H1 (cell line): Measurements from ENCODE around the gene NPC2. TPM values are rescaled to one million over a fixed set of nuclear protein-coding genes. Genes with fewer than 3 reads are reported as not detected.

ENCODE experiments used
- CHD2 ChIP-seq: IDR thresholded peaks from 2 replicates; pipeline ENCODE4 v1.6.1; 2012; ENCODE audit warnings: low read length, improper control_type of control experiment
- RXRA ChIP-seq: IDR thresholded peaks from 2 replicates; pipeline ENCODE4 v1.6.1; 2011; ENCODE audit warnings: low read depth, mild to moderate bottlenecking, low read length, moderate library complexity; ENCODE audit not compliant: insufficient read depth
- TEAD4 ChIP-seq: IDR thresholded peaks from 2 replicates; pipeline ENCODE4 v1.6.1; 2012; ENCODE audit warnings: low read depth, low read length, inconsistent platforms, mixed read lengths
- polyA plus RNA-seq, 7 experiments: library from polyadenylated mRNA; depleted of rRNA in 3 of 7; stranded (reverse) in 5 of 7; unstranded in 2 of 7; fragments of >200 nt in 5 of 7; fragments of 200-250 nt in 2 of 7; gene quantifications; 1 replicate in 5 of 7; 2 replicates in 1 of 7; 4 replicates in 1 of 7; pipeline versions ENCODE4 v1.2.1 to v1.2.3, GENCODE V29; 2011 to 2013; ENCODE audit warnings: missing spikeins in 2 of 7, mixed read lengths in 2 of 7
- total RNA-seq: library from RNA; stranded (reverse); fragmentation: NEBNext Ultra II Directional; extraction: Animal tissue kit (Norgen Biotek cat#: 25700); gene quantifications from 2 replicates; pipeline ENCODE4 v1.2.1, GENCODE V29; 2021
- TF ChIP-seq, protein P1 (sequence below): fragments of 300-600 bp; sonication (generic); IDR thresholded peaks from 2 replicates; pipeline ENCODE4 v1.7.1; 2012; ENCODE audit warnings: low read length, moderate library complexity, mild to moderate bottlenecking, inconsistent platforms; ENCODE audit not compliant: insufficient replicate concordance

Gene NPC2
- total and polyA plus RNA-seq, 2 of the 8 experiments (the other 6 are each of a cell fraction or from before 2014, with no cell fraction given) = 178 to 258 TPM

DNA sequence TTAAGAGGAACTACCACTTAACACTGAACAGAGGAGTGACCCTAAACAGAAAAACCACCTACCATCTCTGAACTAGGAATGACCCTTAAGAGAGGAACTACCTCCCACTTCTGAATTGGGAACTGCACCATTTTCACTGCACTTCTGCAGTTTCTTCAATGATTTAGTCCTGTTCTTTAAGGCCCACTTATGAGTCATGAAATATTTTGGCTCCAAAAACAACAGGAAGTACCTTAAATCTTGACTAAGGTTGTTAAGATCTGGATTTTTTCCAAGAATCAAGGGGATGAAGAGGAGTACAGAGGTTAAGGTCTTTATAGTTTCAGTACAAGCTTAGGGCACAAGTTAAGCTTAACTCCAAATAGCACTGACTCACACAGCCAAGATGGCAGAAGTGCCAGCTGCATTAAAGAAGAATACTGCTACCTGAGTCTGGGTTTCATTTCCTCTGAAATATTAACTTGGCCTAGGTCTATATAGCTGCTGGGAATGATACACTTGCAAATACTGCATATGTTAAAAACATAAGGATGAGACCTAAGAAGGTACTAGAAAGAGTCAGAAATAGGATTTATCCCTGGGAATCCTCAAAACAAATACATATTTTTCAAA is 4.2 kb downstream of the NPC2 start (continued):
- TF ChIP-seq, protein P1, sequence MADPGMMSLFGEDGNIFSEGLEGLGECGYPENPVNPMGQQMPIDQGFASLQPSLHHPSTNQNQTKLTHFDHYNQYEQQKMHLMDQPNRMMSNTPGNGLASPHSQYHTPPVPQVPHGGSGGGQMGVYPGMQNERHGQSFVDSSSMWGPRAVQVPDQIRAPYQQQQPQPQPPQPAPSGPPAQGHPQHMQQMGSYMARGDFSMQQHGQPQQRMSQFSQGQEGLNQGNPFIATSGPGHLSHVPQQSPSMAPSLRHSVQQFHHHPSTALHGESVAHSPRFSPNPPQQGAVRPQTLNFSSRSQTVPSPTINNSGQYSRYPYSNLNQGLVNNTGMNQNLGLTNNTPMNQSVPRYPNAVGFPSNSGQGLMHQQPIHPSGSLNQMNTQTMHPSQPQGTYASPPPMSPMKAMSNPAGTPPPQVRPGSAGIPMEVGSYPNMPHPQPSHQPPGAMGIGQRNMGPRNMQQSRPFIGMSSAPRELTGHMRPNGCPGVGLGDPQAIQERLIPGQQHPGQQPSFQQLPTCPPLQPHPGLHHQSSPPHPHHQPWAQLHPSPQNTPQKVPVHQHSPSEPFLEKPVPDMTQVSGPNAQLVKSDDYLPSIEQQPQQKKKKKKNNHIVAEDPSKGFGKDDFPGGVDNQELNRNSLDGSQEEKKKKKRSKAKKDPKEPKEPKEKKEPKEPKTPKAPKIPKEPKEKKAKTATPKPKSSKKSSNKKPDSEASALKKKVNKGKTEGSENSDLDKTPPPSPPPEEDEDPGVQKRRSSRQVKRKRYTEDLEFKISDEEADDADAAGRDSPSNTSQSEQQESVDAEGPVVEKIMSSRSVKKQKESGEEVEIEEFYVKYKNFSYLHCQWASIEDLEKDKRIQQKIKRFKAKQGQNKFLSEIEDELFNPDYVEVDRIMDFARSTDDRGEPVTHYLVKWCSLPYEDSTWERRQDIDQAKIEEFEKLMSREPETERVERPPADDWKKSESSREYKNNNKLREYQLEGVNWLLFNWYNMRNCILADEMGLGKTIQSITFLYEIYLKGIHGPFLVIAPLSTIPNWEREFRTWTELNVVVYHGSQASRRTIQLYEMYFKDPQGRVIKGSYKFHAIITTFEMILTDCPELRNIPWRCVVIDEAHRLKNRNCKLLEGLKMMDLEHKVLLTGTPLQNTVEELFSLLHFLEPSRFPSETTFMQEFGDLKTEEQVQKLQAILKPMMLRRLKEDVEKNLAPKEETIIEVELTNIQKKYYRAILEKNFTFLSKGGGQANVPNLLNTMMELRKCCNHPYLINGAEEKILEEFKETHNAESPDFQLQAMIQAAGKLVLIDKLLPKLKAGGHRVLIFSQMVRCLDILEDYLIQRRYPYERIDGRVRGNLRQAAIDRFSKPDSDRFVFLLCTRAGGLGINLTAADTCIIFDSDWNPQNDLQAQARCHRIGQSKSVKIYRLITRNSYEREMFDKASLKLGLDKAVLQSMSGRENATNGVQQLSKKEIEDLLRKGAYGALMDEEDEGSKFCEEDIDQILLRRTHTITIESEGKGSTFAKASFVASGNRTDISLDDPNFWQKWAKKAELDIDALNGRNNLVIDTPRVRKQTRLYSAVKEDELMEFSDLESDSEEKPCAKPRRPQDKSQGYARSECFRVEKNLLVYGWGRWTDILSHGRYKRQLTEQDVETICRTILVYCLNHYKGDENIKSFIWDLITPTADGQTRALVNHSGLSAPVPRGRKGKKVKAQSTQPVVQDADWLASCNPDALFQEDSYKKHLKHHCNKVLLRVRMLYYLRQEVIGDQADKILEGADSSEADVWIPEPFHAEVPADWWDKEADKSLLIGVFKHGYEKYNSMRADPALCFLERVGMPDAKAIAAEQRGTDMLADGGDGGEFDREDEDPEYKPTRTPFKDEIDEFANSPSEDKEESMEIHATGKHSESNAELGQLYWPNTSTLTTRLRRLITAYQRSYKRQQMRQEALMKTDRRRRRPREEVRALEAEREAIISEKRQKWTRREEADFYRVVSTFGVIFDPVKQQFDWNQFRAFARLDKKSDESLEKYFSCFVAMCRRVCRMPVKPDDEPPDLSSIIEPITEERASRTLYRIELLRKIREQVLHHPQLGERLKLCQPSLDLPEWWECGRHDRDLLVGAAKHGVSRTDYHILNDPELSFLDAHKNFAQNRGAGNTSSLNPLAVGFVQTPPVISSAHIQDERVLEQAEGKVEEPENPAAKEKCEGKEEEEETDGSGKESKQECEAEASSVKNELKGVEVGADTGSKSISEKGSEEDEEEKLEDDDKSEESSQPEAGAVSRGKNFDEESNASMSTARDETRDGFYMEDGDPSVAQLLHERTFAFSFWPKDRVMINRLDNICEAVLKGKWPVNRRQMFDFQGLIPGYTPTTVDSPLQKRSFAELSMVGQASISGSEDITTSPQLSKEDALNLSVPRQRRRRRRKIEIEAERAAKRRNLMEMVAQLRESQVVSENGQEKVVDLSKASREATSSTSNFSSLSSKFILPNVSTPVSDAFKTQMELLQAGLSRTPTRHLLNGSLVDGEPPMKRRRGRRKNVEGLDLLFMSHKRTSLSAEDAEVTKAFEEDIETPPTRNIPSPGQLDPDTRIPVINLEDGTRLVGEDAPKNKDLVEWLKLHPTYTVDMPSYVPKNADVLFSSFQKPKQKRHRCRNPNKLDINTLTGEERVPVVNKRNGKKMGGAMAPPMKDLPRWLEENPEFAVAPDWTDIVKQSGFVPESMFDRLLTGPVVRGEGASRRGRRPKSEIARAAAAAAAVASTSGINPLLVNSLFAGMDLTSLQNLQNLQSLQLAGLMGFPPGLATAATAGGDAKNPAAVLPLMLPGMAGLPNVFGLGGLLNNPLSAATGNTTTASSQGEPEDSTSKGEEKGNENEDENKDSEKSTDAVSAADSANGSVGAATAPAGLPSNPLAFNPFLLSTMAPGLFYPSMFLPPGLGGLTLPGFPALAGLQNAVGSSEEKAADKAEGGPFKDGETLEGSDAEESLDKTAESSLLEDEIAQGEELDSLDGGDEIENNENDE = no peak
- no peak for TF ChIP-seq CHD2
- TF ChIP-seq TEAD4 = no peak
- no peak for TF ChIP-seq RXRA
